ENCODE measurements around the gene EEF1AKMT4.

DNA sequence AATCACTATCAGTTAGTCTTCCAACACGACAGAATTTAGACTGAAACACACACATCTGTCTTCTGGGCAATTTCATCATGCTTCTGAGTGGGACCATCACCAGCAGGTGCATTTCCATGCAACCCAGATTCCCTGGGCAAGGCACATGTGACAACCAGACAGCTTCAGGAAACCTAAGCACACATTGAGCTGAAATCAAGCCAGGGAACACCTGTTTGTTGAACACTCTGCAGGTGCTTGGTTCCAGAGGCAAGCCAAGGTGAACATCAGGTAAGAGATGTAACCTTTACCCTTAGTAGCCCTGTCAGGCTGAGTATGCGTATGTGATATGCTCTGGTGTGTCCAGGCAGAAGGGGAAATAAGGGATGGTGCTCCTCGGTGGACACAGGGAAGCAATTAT is 46.3 kb downstream of the EEF1AKMT4 start:
- TF ChIP-seq, protein P1, sequence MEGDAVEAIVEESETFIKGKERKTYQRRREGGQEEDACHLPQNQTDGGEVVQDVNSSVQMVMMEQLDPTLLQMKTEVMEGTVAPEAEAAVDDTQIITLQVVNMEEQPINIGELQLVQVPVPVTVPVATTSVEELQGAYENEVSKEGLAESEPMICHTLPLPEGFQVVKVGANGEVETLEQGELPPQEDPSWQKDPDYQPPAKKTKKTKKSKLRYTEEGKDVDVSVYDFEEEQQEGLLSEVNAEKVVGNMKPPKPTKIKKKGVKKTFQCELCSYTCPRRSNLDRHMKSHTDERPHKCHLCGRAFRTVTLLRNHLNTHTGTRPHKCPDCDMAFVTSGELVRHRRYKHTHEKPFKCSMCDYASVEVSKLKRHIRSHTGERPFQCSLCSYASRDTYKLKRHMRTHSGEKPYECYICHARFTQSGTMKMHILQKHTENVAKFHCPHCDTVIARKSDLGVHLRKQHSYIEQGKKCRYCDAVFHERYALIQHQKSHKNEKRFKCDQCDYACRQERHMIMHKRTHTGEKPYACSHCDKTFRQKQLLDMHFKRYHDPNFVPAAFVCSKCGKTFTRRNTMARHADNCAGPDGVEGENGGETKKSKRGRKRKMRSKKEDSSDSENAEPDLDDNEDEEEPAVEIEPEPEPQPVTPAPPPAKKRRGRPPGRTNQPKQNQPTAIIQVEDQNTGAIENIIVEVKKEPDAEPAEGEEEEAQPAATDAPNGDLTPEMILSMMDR (IDR thresholded peaks at IDR 0.05): no peak
- TF ChIP-seq ZFX (IDR thresholded peaks at IDR 0.05; ENCODE audit: borderline replicate concordance): no peak
